Posterior vena cava (tissue), 2 donors: ENCODE results near the gene SLC38A8. TPM values are rescaled to one million over a fixed set of nuclear protein-coding genes. Genes with fewer than 3 reads are reported as not detected.

Experiments used
- DNase-seq: peaks from one replicate; pipeline ENCODE4 v3.0.0-alpha.2; 2020; ENCODE audit warnings: low spot score
- intact Hi-C, 2 donors: fragments of 100-400 bp; cut with DNase I; formaldehyde crosslinking; loops; one replicate each; pipeline versions ENCODE4 v1.14.1 to v1.14.2; 2022 to 2023
- total RNA-seq, 2 donors: library from RNA; stranded (reverse); fragmentation: NEBNext Ultra II Directional; extraction: Animal tissue kit (Norgen Biotek cat#: 25700); gene quantifications; one replicate each; pipeline ENCODE4 v1.2.1, GENCODE V29; 2021
- donor health status: DM: yes; HTN: yes; CAD: no.
- donor health status: DM: yes; HTN: yes; CAD: no.

The SLC38A8 gene
- total RNA-seq, 2 donors from 2014 or later: not detected

- no peak for DNase-seq
- intact Hi-C loops: no loop called here
These were observed 60.8 kb downstream of the SLC38A8 start for GRCh38 chr16:83981799-83982198.

GRCh38 chr16:83980794-83981193 is 61.8 kb downstream of the SLC38A8 start:
- no peak for DNase-seq
- intact Hi-C loops: no loop called here

- intact Hi-C loops: no loop called here
- no peak for DNase-seq
These were observed 63.2 kb downstream of the SLC38A8 start for GRCh38 chr16:83979441-83979840.

GRCh38 chr16:83978401-83978904 is 64.1 kb downstream of the SLC38A8 start:
- no peak for DNase-seq
- intact Hi-C loops: no loop called here

GRCh38 chr16:83977056-83977815 is 65.4 kb downstream of the SLC38A8 start:
- intact Hi-C loops: no loop called here
- DNase-seq: no peak

GRCh38 chr16:83975590-83976260 is 66.9 kb downstream of the SLC38A8 start:
- DNase-seq: no peak
- intact Hi-C loops: no loop called here

- peak; percentile 20 for DNase-seq
- intact Hi-C loops: loop anchor here in 1 of 2 donors (5.0 kb wide), 1 partner anchor 208 kb away; no protein-coding TSS in a partner anchor
These were observed 68.1 kb downstream of the SLC38A8 start for GRCh38 chr16:83974475-83974874.

GRCh38 chr16:83973581-83974385 is 68.8 kb downstream of the SLC38A8 start:
- peak; percentile 67 for DNase-seq
- intact Hi-C loops: loop anchor here in 1 of 2 donors (5.0 kb wide), 1 partner anchor 209 kb away; no protein-coding TSS in a partner anchor

- intact Hi-C loops: loop anchor here in 1 of 2 donors (5.0 kb wide), 1 partner anchor 209 kb away; no protein-coding TSS in a partner anchor
- DNase-seq: peak; percentile 57
These were observed 69.5 kb downstream of the SLC38A8 start for GRCh38 chr16:83973077-83973476.

- intact Hi-C loops: loop anchor here in 1 of 2 donors (5.0 kb wide), 1 partner anchor 210 kb away; no protein-coding TSS in a partner anchor
- peak; percentile 31 for DNase-seq
These were observed 70.2 kb downstream of the SLC38A8 start for GRCh38 chr16:83972256-83973008.

- peak; percentile 74 for DNase-seq
- intact Hi-C loops: loop anchor here in 1 of 2 donors (5.0 kb wide), 1 partner anchor 211 kb away; no protein-coding TSS in a partner anchor
These were observed 71.1 kb downstream of the SLC38A8 start for GRCh38 chr16:83971165-83972130.

GRCh38 chr16:83970430-83970815 is 72.2 kb downstream of the SLC38A8 start:
- intact Hi-C loops: loop anchor here in 1 of 2 donors (5.0 kb wide), 1 partner anchor 212 kb away; no protein-coding TSS in a partner anchor
- peak; percentile 62 for DNase-seq

GRCh38 chr16:83969771-83970429 is 72.7 kb downstream of the SLC38A8 start:
- intact Hi-C loops: loop anchor here (2.0 to 5.0 kb wide), 3 partner anchors 92 to 212 kb away; no protein-coding TSS in a partner anchor
- peak; percentile 75 for DNase-seq

GRCh38 chr16:83968891-83969649 is 73.5 kb downstream of the SLC38A8 start:
- intact Hi-C loops: loop anchor here (2.0 to 5.0 kb wide), 2 partner anchors 93 to 96 kb away; no protein-coding TSS in a partner anchor
- DNase-seq: peak; percentile 80

- intact Hi-C loops: loop anchor here (2.0 to 5.0 kb wide), 2 partner anchors 94 to 96 kb away; no protein-coding TSS in a partner anchor
- DNase-seq: no peak
These were observed 74.2 kb downstream of the SLC38A8 start for GRCh38 chr16:83968306-83968851.
